Epidermal melanocyte (primary cell): ENCODE data around the gene NRIP3.

Experiments
- DNase-seq: peaks from one replicate; pipeline ENCODE4 v3.0.0; 2011; ENCODE audit warnings: low spot score; ENCODE audit not compliant: insufficient read length

NRIP3 gene

GRCh38 chr11:8932564-8933180 is 71.1 kb downstream of the NRIP3 start, which contains the start of gene C11orf16:
C11orf16 (minus strand) TSS chr11:8932947; CDS start chr11:8932308, 639 bp downstream.
- DNase-seq = no peak
